Measurements from ENCODE around the gene NMRK2. TPM values are rescaled to one million over a fixed set of nuclear protein-coding genes. Genes with fewer than 3 reads are reported as not detected.
A peak's percentile ranks its signal among the peaks of the same experiment; 100 is the strongest.

Gene NMRK2
- total RNA-seq, 1 donor = not detected

DNA sequence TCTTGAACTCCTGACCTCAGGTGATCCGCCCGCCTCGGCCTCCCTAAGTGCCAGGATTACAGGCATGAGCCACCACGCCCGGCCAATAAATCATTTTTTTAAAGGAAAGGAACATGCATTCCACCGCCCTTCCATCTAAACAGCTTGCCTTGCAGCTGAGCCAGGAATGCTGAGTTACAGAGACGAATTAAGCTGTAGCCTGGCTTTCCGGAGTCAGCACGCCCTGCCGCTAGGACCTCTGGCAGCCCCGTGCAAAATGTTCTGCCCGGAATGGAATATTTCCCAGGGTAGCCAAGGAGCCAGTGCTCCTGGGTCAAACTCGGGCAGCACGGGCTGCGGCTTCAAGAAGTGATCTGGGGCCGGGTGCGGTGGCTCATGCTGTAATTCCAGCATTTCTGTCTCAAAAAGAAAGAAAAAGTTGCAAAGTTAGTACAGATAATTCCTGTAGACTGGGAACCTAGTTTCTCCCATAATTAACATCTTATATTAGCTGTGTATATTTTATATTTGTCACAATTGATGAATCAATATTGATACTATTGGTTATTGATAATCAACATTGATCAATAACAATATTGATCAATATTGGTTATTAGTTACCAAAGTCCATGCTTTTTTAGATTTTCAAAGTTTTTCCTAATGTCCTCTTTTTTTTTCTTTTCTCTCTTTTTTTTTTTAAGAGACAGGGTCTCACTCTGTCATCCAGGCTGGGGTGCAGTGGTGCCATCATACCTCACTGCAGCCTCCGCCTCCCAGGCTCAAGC, 33.2 kb upstream of the NMRK2 start:
- TF ChIP-seq, protein P1, sequence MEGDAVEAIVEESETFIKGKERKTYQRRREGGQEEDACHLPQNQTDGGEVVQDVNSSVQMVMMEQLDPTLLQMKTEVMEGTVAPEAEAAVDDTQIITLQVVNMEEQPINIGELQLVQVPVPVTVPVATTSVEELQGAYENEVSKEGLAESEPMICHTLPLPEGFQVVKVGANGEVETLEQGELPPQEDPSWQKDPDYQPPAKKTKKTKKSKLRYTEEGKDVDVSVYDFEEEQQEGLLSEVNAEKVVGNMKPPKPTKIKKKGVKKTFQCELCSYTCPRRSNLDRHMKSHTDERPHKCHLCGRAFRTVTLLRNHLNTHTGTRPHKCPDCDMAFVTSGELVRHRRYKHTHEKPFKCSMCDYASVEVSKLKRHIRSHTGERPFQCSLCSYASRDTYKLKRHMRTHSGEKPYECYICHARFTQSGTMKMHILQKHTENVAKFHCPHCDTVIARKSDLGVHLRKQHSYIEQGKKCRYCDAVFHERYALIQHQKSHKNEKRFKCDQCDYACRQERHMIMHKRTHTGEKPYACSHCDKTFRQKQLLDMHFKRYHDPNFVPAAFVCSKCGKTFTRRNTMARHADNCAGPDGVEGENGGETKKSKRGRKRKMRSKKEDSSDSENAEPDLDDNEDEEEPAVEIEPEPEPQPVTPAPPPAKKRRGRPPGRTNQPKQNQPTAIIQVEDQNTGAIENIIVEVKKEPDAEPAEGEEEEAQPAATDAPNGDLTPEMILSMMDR (IDR thresholded peaks at IDR 0.05; ENCODE audit: insufficient read depth, low read length) = no peak
- DNase-seq (ENCODE audit: low read depth) = peak; percentile 65
- H3K4me3 ChIP-seq (ENCODE audit: low read depth, low read length) = no peak overlapping the region

DNA sequence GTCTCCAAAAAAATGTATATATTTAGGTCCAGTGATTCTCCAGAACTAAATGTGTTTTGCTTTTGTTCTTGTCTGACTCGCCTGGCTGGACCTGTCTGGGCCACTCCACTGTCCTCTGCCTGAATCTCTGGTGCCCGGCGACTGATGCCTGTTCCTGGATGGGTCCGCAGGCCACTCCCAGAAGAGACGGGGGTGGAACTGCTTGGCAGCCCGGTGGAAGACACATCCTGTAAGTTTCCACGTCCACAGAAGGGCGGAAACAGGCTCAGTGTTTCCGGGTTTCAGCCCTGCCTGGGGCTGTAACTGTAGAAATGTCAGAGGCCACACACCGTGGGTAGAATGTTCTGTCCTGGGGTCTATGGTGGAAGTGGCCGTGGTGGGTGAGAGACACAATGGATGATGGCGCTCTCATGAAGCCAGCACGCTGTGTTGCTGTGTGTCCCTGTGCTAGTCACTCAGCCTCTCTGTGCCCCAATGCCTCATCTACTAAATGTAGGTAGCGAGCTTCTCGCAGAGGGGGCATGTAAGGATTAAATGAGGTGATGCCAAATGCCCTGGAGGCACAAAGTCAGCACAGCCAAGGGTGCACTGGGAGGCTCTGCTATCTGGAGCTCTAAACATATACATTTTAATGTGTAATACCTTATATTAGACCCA, 30.4 kb upstream of the NMRK2 start:
- H3K4me3 ChIP-seq (ENCODE audit: low read depth, low read length) = no peak overlapping the region
- no peak for DNase-seq (ENCODE audit: low read depth)
- TF ChIP-seq, protein P1 (IDR thresholded peaks at IDR 0.05; ENCODE audit: insufficient read depth, low read length) = no peak

DNA sequence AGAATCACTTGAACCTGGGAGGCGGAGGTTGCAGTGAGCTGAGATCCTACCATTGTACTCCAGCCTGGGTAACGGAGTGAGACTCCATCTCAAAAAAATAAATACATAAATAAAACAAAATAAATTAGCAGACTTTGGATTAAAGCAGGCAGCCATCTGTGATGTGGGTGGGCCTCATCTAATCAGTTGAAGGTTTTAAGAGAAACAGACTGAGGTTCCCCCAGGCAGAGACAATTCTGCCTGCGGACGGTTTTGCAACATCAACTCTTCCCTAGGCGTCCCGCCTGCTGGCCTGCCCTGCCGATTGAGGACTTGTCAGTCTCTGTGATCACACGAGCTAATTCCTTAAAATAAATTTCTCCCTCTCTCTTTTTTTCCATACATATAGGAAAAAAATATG, 28.6 kb upstream of the NMRK2 start:
- DNase-seq (ENCODE audit: low read depth) = no peak
- no peak overlapping the region for H3K4me3 ChIP-seq (ENCODE audit: low read depth, low read length)
- TF ChIP-seq, protein P1 (IDR thresholded peaks at IDR 0.05; ENCODE audit: insufficient read depth, low read length) = no peak

DNA sequence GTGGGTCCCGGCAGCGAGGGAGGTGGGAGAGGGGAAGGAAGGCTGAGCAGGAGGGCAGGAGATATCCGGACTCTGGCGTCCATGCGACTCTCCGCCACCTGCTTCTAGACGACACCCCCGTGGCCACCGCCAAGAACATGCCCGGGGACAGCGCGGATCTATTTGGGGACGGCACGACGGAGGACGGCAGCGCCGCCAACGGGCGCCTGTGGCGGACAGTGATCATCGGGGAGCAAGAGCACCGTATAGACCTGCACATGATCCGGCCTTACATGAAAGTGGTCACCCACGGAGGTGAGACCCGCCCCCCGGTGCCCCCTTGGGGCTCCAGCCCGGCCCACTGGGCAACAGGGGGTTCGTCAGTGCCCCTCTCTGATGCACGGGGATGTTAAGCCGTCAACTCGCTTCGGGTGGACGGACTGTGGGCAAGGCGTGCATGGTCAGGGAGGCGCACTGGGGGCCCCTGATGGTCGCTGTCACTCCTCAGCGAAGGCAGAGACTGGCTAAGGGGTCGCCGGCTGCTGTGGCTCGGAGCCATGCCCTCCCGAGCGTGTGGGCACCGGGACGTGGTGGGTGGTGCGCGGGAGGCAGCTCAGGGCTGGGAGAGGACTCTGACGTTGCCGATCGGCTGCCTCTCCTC, 25.1 kb upstream of the NMRK2 start:
- H3K4me3 ChIP-seq (ENCODE audit: low read depth, low read length) = no peak overlapping the region
- TF ChIP-seq, protein P1 (IDR thresholded peaks at IDR 0.05; ENCODE audit: insufficient read depth, low read length) = no peak
- DNase-seq (ENCODE audit: low read depth) = no peak

DNA sequence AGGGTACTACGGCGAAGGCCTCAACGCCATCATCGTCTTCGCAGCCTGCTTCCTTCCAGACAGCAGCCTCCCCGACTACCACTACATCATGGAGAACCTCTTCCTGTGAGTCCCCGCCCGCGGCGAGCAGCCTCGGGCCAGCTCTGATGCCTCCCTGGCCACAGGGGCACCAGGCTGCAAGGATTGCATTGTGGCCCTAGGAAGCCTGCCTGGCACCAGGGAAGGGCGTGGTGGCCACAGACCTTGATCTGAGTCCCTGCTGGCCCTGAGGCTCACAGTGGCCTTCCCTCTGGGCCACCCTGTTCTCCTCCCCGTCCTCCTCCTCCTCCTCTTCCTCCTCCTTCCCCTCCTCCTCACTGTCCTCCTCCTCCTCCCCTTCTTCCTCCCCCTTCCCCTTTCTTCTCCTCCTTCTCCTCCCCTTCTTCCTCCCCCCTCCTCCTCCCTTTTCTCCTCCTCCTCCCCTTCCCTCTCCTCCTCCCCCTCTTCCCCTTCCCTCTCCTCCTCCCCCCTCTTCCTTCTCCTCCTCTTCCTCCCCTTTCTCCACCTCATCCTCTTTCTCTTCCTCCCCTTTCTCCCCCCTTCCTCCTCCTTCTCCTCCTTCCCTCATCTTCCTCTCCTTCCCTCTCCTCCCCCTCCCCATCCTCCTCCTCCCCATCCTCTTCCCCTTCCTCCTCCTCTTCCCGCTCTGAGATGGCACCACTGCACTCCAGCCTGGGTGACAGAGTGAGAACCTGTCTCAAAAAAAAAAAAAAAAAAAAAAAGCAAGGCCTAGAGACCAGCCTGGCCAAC, 24.4 kb upstream of the NMRK2 start:
- no peak for DNase-seq (ENCODE audit: low read depth)
- TF ChIP-seq, protein P1 (IDR thresholded peaks at IDR 0.05; ENCODE audit: insufficient read depth, low read length) = no peak
- H3K4me3 ChIP-seq (ENCODE audit: low read depth, low read length) = no peak overlapping the region

DNA sequence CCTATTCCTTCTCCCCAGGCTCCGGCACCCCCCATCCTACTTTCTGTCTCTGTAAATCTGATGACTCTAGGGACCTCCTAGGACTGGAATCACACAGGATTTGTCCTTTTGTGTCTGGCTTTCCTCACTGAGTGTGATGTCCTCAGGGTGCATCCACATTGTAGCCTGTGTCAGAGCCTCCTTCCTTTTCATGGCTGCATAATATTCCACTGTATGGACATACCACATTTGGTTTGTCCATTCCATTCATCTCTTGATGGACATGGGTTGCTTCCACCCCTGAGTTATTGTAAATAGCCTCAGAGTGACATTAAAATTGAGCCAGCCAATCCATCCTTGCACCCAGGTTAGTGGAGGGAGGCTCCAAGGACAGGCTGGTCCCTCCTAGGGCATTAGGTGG, 22.8 kb upstream of the NMRK2 start:
- DNase-seq (ENCODE audit: low read depth) = no peak
- TF ChIP-seq, protein P1 (IDR thresholded peaks at IDR 0.05; ENCODE audit: insufficient read depth, low read length) = no peak
- H3K4me3 ChIP-seq (ENCODE audit: low read depth, low read length) = no peak overlapping the region

All from fibroblast of the aortic adventitia (primary cell).